ENCODE measurements around the gene PCIF1. TPM values are rescaled to one million over a fixed set of nuclear protein-coding genes. Genes with fewer than 3 reads are reported as not detected.

The PCIF1 gene
- total RNA-seq, 2 experiments from 2014 or later = 41.6 to 52.3 TPM

DNA sequence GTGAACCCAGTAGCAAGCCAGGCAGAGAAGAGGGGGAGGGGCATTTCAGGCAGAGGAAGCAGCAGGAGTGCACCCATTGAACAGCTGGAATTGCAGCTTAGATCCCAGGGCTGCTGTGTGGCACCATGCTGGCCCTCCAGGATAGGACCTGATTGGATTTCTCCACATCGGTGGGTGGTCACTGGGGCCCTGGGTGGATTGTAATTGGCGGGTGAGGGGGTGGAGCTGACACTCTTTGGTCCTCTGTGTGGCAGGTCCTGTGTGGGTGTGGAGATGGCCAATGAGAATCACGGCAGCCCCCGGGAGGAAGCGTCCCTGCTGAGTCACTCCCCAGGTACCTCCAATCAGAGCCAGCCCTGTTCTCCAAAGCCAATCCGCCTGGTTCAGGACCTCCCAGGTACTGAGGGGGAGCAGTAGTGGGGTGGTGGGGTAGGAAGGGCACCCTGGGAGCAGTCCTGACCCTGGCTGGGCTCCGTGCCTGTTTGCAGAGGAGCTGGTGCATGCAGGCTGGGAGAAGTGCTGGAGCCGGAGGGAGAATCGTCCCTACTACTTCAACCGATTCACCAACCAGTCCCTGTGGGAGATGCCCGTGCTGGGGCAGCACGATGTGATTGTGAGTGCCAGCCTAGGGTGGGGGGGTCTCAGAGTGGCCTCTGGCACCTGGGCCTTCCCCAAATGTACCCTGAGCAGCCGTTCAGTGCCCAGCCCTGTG lies 4.4 kb downstream of the PCIF1 start:
- Mint-ChIP-seq H3K36me3 (peaks cover 29% of the 10 kb centered on the region), H3K27me3 (no peaks in the 10 kb centered on the region), H3K27ac (no peak overlapping the region), H3K9me3 (ENCODE audit: low read depth) (no peaks in the 10 kb centered on the region), H3K4me3 (no peak overlapping the region), H3K4me1 (peaks cover 35% of the 10 kb centered on the region)
- CTCF ChIA-PET = interaction anchor here (1.2 to 9.2 kb wide), 3 partner anchors 11 to 140 kb away, joined by 3 to 114 read pairs (median 3); partner anchors contain the start of gene ZNF335
- ATAC-seq (no peak), DNase-seq (no peak)

DNA sequence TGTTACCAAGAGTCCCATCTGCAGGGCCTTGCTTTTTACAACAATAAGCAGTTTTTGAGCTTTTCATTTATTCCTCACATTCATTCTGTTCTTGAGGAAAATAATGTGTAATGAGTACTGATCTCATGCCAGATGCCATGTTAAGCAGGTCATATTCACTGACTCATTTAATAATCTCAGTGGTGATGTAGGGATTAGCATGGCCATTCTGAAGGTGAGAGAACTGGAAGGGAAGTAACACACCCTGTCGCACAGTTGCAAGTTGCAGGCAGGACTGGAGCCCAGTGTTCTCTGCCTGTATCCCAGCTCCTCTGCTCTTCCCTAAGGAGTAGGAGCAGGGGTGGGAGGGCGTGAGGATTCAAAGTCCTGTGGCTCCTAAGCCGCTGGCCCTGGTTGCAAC lies 5.6 kb downstream of the PCIF1 start:
- H3K9me3 Mint-ChIP-seq (ENCODE audit: low read depth) = no peaks in the 10 kb centered on the region
- H3K4me1 Mint-ChIP-seq = peaks cover 46% of the 10 kb centered on the region
- H3K27me3 Mint-ChIP-seq = no peaks in the 10 kb centered on the region
- DNase-seq (no peak), ATAC-seq (no peak)
- no peak overlapping the region for H3K27ac Mint-ChIP-seq
- H3K4me3 Mint-ChIP-seq = no peak overlapping the region
- CTCF ChIA-PET = interaction anchor here (9.2 kb wide), 1 partner anchor 28 kb away, joined by 114 read pairs; the partner anchor contains the start of gene ZNF335
- peaks cover 40% of the 10 kb centered on the region for H3K36me3 Mint-ChIP-seq

DNA sequence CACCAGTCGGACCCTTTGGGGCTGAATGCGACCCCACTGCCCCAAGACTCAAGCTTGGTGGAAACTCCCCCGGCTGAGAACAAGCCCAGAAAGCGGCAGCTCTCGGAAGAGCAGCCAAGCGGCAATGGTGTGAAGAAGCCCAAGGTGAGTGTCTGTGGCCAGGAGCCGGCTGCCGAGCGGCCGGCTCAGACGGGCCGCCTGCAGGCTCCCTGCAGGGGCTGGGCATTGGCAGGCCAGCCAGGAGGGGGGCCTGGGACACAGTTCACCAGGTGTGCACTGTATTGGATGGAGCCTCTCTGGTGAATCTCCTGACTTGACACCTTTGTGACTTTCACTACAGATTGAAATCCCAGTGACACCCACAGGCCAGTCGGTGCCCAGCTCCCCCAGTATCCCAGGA lies 6.0 kb downstream of the PCIF1 start:
- CTCF ChIA-PET = interaction anchor here (9.2 kb wide), 1 partner anchor 27 kb away, joined by 114 read pairs; the partner anchor contains the start of gene ZNF335
- Mint-ChIP-seq H3K4me1 (peaks cover 46% of the 10 kb centered on the region), H3K9me3 (ENCODE audit: low read depth) (no peaks in the 10 kb centered on the region), H3K4me3 (no peak overlapping the region), H3K36me3 (peaks cover 44% of the 10 kb centered on the region), H3K27me3 (no peaks in the 10 kb centered on the region), H3K27ac (no peak overlapping the region)
- no peak for ATAC-seq
- DNase-seq = no peak

DNA sequence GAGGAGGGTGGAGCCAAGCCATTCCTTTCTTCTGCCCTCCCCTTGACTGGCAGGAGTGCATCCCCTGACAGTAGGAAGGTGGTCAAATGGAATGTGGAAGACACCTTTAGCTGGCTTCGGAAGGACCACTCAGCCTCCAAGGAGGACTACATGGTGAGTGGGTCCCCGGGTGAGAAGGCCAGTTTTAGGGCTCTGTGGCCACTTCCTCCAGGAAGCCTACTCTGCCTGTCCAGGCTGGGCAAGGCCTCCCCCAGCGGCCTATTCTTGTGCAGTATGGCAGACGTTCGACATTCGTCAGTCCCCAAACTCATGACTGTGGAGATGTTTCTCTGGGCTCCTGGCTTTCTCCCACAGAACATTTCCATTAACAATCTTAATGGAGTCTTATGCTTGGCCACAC lies 9.1 kb downstream of the PCIF1 start:
- H3K9me3 Mint-ChIP-seq (ENCODE audit: low read depth) = no peaks in the 10 kb centered on the region
- peak overlapping the region; percentile 77 for H3K27ac Mint-ChIP-seq
- H3K4me1 Mint-ChIP-seq = peaks cover 41% of the 10 kb centered on the region
- DNase-seq (no peak), ATAC-seq (no peak)
- H3K36me3 Mint-ChIP-seq = peaks cover 43% of the 10 kb centered on the region
- CTCF ChIA-PET = interaction anchor here (1.2 to 3.1 kb wide), 5 partner anchors 10 to 144 kb away, joined by 3 to 16 read pairs (median 3); partner anchors contain the start of genes PCIF1 and ZNF335
- no peak overlapping the region for H3K4me3 Mint-ChIP-seq
- H3K27me3 Mint-ChIP-seq = no peaks in the 10 kb centered on the region

DNA sequence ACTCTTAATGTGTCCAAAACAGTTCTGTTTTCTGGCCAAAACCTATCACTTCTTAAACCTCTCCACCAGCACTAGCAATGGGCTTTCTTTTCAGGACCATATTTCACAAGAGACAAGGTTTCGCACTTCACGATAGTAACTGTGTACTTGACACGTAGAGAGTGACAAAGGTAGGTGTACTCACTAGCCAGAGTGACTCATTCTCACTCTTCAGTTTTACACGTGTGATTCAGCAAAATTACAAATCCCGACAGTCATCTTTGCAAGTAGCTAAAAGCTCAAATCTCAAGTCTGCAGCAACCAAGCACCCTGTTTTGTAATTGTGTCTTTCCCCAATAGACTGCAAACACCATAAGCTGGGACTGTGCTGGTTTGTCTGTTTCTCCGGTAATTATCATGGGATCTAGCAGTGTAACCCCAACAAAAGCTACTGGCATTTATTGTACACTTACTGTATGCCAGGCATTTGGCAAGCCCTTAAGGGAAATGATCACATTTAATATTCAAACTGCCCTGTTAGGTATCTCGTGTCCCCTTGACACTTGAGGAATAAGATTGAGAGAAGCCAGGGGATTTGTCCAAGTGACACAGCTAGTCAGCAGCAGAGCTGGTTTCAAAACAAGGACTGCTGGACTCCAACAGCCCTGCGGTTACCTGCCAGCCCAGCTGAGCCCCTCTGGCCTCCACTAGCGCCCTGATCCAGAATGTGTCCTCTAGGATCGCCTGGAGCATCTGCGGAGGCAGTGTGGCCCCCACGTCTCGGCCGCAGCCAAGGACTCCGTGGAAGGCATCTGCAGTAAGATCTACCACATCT lies 9.9 kb downstream of the PCIF1 start:
- H3K9me3 Mint-ChIP-seq (ENCODE audit: low read depth) = no peaks in the 10 kb centered on the region
- H3K4me1 Mint-ChIP-seq = peaks cover 41% of the 10 kb centered on the region
- DNase-seq (no peak), ATAC-seq (peak; percentile 28)
- H3K4me3 Mint-ChIP-seq = no peak overlapping the region
- CTCF ChIA-PET = interaction anchor here (1.0 to 3.1 kb wide), 5 partner anchors 9 to 70 kb away, joined by 3 to 16 read pairs (median 4); partner anchors contain the start of genes PCIF1 and ZNF335
- no peaks in the 10 kb centered on the region for H3K27me3 Mint-ChIP-seq
- peaks cover 47% of the 10 kb centered on the region for H3K36me3 Mint-ChIP-seq
- H3K27ac Mint-ChIP-seq = peak overlapping the region; percentile 83

DNA sequence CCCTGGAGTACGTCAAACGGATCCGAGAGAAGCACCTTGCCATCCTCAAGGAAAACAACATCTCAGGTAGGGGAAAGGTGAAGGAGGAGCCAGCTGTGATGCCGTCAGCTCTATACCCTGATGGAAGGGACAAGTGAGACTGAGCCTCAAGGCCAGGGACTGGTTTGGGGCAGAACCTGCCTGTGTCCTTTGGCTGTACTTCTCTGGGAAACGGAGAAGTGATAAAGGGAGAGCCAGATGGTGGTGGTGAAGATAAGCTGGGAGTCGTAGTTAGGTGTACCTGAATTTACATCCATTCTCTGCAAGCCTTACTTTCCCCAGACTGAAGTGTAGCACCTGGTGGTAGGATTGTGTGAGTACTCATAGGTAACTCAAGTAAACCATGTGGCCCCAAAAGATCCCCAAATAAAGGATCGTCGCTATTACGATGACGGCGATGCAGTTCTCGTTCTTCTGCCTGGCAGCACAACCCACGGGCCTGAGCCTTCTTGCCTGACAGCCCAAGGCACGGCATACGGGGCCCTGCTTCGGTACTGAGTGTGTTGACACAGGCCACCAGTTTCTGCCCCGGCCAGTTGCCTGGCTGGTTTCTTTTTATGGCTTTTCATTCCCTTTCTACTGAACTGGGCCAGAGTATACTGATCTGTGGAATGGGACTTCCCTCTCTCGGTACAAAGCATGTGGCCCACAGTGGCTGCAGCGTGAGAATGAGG lies 10.6 kb downstream of the PCIF1 start:
- no peak for ATAC-seq

DNA sequence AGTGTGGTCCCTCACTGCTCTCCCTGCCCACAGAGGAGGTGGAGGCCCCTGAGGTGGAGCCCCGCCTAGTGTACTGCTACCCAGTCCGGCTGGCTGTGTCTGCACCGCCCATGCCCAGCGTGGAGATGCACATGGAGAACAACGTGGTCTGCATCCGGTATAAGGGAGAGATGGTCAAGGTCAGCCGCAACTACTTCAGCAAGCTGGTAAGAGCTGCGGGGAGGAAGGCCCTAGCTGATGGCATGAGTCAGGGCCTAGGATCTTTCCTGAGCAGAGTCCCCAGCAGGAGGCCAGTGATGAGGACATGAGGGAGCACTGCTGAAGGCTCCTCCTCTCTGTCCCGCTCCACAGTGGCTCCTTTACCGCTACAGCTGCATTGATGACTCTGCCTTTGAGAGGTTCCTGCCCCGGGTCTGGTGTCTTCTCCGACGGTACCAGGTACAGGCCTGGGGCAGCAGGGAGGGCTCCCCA lies 11.2 kb downstream of the PCIF1 start:
- CTCF ChIA-PET = interaction anchor here (0.7 to 3.1 kb wide), 6 partner anchors 8 to 147 kb away, joined by 3 to 16 read pairs (median 4); partner anchors contain the start of genes PCIF1 and ZNF335
- H3K4me3 Mint-ChIP-seq = no peak overlapping the region
- no peaks in the 10 kb centered on the region for H3K9me3 Mint-ChIP-seq (ENCODE audit: low read depth)
- no peak for DNase-seq
- H3K27me3 Mint-ChIP-seq = no peaks in the 10 kb centered on the region
- peak overlapping the region; percentile 83 for H3K27ac Mint-ChIP-seq
- H3K36me3 Mint-ChIP-seq = peaks cover 45% of the 10 kb centered on the region
- H3K4me1 Mint-ChIP-seq = peaks cover 38% of the 10 kb centered on the region
- peak; percentile 5 for ATAC-seq

More for the DNA sequence above, 10.6 kb downstream of the PCIF1 start:
- CTCF ChIA-PET = interaction anchor here (1.0 to 3.1 kb wide), 5 partner anchors 8 to 146 kb away, joined by 3 to 16 read pairs (median 7); partner anchors contain the start of genes PCIF1 and ZNF335
- Mint-ChIP-seq H3K4me3 (no peak overlapping the region), H3K9me3 (ENCODE audit: low read depth) (no peaks in the 10 kb centered on the region), H3K27me3 (no peaks in the 10 kb centered on the region), H3K36me3 (peaks cover 45% of the 10 kb centered on the region), H3K4me1 (peaks cover 38% of the 10 kb centered on the region), H3K27ac (peak overlapping the region; percentile 83)
- DNase-seq = no peak

DNA sequence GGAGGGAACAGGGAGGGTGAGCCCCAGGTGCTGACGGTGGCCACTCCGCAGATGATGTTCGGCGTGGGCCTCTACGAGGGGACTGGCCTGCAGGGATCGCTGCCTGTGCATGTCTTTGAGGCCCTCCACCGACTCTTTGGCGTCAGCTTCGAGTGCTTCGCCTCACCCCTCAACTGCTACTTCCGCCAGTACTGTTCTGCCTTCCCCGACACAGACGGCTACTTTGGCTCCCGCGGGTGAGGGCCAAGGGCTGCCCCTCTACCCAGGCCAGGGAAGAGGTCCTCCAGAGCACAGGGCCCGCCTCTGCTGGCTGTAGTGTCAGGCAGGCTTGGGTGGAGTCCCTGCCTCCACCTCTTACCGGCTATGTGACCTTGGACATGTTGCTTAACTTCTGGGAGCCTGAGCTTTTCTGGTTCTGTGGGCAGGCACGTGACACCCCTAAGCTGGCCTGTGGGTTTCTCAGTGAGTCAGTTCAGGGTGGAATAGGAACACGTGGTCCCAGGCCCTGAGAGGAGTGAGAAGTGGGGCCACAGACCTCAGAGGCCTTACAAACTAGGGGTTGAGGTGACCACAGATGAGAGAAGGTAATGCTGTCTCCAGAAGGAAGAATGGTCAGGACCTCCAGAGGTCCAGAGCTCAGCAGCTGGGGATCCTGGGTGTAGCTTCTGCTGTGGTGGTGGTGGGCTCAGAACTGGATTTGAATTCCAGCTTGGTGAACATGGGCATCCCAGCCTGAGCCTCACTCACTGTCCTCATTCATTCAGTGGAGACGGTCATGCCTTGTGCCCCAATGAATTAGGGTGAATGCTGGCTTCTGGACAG lies 11.9 kb downstream of the PCIF1 start:
- H3K4me3 Mint-ChIP-seq = no peak overlapping the region
- H3K36me3 Mint-ChIP-seq = peaks cover 46% of the 10 kb centered on the region
- H3K9me3 Mint-ChIP-seq (ENCODE audit: low read depth) = no peaks in the 10 kb centered on the region
- H3K27ac Mint-ChIP-seq = peak overlapping the region; percentile 83
- H3K27me3 Mint-ChIP-seq = no peaks in the 10 kb centered on the region
- H3K4me1 Mint-ChIP-seq = peaks cover 38% of the 10 kb centered on the region
- DNase-seq = peak; percentile 85
- CTCF ChIA-PET = interaction anchor here (0.7 to 3.9 kb wide), 7 partner anchors 9 to 147 kb away, joined by 3 to 10 read pairs (median 4); partner anchors contain the start of gene PCIF1
- ATAC-seq = peak; percentile 69

DNA sequence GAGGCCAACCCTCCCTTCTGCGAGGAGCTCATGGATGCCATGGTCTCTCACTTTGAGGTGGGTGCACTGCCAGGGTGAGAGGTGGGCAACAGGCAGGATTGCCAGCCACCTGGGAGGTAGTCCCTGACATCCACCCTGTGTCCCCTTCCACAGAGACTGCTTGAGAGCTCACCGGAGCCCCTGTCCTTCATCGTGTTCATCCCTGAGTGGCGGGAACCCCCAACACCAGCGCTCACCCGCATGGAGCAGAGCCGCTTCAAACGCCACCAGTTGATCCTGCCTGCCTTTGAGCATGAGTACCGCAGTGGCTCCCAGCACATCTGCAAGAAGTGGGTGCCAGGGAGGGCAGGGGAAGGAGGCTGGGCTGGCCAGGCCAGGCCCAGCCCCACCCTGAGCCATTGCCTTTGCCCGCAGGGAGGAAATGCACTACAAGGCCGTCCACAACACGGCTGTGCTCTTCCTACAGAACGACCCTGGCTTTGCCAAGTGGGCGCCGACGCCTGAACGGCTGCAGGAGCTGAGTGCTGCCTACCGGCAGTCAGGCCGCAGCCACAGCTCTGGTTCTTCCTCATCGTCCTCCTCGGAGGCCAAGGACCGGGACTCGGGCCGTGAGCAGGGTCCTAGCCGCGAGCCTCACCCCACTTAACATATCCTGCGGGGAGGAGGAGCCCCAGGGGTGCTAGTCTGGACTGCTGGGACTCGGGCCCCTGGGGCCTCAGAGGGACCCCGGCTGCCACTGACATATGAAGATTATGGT lies 12.8 kb downstream of the PCIF1 start:
- H3K4me1 Mint-ChIP-seq = peaks cover 38% of the 10 kb centered on the region
- H3K9me3 Mint-ChIP-seq (ENCODE audit: low read depth) = no peaks in the 10 kb centered on the region
- CTCF ChIA-PET = interaction anchor here (0.6 to 3.9 kb wide), 6 partner anchors 13 to 148 kb away, joined by 3 to 10 read pairs (median 4); partner anchors contain the start of gene PCIF1
- peak overlapping the region; percentile 83 for H3K27ac Mint-ChIP-seq
- ATAC-seq (no peak), DNase-seq (no peak)
- no peak overlapping the region for H3K4me3 Mint-ChIP-seq
- no peaks in the 10 kb centered on the region for H3K27me3 Mint-ChIP-seq
- H3K36me3 Mint-ChIP-seq = peaks cover 55% of the 10 kb centered on the region

DNA sequence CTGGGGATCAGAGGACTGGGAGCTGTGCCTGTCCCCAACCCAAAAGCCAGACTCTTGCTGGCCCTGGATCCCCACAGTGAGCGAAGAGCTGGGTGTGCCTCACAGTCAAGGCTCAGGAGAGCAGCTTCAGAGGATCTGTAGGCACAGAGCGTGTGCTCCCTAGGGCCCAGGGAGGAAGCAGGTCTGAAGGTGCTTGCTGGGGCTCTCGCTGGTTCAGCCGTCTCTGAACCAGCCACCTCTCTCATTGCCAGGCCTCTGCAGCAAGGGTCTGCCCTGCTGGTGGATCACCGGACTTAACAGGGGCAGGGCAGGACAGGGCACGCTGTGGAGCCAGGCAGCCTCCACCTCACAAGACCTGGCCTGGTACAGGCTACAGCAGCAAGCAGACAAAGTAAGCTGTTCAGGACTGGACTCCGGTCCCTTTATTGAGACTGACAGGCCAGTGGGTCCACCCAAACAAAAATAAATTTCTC lies 13.8 kb downstream of the PCIF1 start:
- Mint-ChIP-seq H3K27me3 (no peaks in the 10 kb centered on the region), H3K4me1 (peaks cover 38% of the 10 kb centered on the region), H3K4me3 (no peak overlapping the region), H3K27ac (peak overlapping the region; percentile 11), H3K9me3 (ENCODE audit: low read depth) (no peaks in the 10 kb centered on the region), H3K36me3 (peaks cover 50% of the 10 kb centered on the region)
- CTCF ChIA-PET = interaction anchor here (1.1 to 3.9 kb wide), 3 partner anchors 10 to 148 kb away, joined by 3 to 10 read pairs (median 3); no protein-coding TSS in a partner anchor
- no peak for DNase-seq
- ATAC-seq = no peak

DNA sequence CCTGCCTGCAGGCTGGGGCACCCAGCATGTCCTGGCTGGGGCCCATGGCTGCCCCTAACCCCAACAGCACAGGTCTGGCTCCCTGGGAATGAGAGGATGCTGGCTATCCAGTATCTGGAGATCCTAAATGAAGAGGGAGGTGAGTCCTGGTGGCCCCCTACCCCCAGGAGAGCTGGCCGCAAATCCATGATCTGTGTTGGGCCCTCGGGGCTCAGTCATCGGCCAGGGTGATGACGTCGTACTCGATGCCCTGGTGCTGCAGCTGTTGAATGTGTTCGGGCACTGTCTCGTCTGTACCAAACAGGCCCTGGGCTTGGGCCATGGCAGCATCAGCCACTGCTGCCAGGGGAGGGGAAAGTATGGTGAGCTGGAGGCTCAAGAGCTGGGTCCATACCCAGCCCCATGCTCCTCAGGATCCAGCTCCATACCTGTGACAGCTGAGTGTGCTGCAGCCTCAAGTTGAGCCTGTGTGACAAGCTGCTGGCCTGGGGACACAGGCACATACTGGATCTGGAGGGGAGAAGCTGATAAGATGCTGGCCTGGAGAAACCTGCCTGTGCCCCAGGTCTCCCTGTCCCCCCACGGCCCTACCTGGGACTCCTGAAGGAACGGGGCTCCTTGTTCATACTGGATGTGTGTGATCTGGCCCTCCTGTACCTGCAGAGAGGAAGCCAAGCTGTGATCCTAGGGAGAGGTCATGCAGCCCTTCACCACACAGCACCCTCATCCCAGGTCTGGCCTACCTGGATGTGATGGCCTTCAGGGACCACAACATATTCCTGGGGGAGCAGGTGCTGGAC lies 14.5 kb downstream of the PCIF1 start:
- Mint-ChIP-seq H3K36me3 (peaks cover 48% of the 10 kb centered on the region), H3K4me3 (no peak overlapping the region), H3K27ac (peak overlapping the region; percentile 11), H3K27me3 (no peaks in the 10 kb centered on the region), H3K9me3 (ENCODE audit: low read depth) (no peaks in the 10 kb centered on the region), H3K4me1 (peaks cover 31% of the 10 kb centered on the region)
- DNase-seq (no peak), ATAC-seq (no peak)
- CTCF ChIA-PET = interaction anchor here (0.6 to 3.9 kb wide), 7 partner anchors 9 to 149 kb away, joined by 3 to 10 read pairs (median 3); no protein-coding TSS in a partner anchor
